WTC11 (cell line): ENCODE data around the gene BAIAP2L1. TPM values are rescaled to one million over a fixed set of nuclear protein-coding genes. Genes with fewer than 3 reads are reported as not detected.

ENCODE experiments used
- ATAC-seq: fragments of 200-7000 bp; cut with Tn5 transposase; 2 replicates; pipeline ENCODE4 v1.10.0; 2021; ENCODE audit warnings: mild to moderate bottlenecking, moderate library complexity
- CTCF ChIA-PET: fragments of 300-600 bp; sonication (Branson Sonifier 250); formaldehyde crosslinking; loops from one replicate; lab custom pipeline; 2021; ENCODE audit warnings: antibody characterized with exemption; lab: Charles Lee
- POLR2A ChIA-PET: fragments of 350-600 bp; sonication (Branson Sonifier 250); formaldehyde crosslinking; loops from one replicate; lab custom pipeline; 2021; ENCODE audit warnings: antibody characterized with exemption; lab: Charles Lee
- DNase-seq: peaks from one replicate; pipeline ENCODE4 v3.0.0; 2021; ENCODE audit warnings: low spot score
- H3K27ac Mint-ChIP-seq: 2 replicates; pipeline ENCODE4 v1.8.0; 2021; ENCODE audit warnings: mixed read lengths
- H3K27me3 Mint-ChIP-seq: 2 replicates; pipeline ENCODE4 v1.8.0; 2021; ENCODE audit warnings: low read depth, mild to moderate bottlenecking, moderate library complexity, mixed read lengths
- H3K36me3 Mint-ChIP-seq: 2 replicates; pipeline ENCODE4 v1.8.0; 2021; ENCODE audit warnings: mixed read lengths
- H3K4me1 Mint-ChIP-seq: 2 replicates; pipeline ENCODE4 v1.8.0; 2022; ENCODE audit warnings: mixed read lengths
- H3K4me3 Mint-ChIP-seq: 2 replicates; pipeline ENCODE4 v1.8.0; 2021; ENCODE audit warnings: mild to moderate bottlenecking, moderate library complexity, mixed read lengths
- H3K9me3 Mint-ChIP-seq: 2 replicates; pipeline ENCODE4 v1.8.0; 2021; ENCODE audit warnings: mixed read lengths
- CREB1 ChIP-seq: sonication (generic); formaldehyde crosslinking; IDR thresholded peaks from 2 replicates; pipeline ENCODE4 v1.8.0; 2023; ENCODE audit warnings: mild to moderate bottlenecking, missing genetic modification reagents
- EMX1 ChIP-seq: fragments of 250-450 bp; sonication (Bioruptor Pico); IDR thresholded peaks from 2 replicates; pipeline ENCODE4 v1.8.0; 2021; ENCODE audit warnings: mild to moderate bottlenecking
- ESRRA ChIP-seq: sonication (generic); formaldehyde crosslinking; IDR thresholded peaks from 2 replicates; pipeline ENCODE4 v1.8.1; 2022; ENCODE audit warnings: mild to moderate bottlenecking, missing genetic modification reagents, borderline replicate concordance
- GABPB1 ChIP-seq: sonication (generic); formaldehyde crosslinking; IDR thresholded peaks from 2 replicates; pipeline ENCODE4 v1.8.1; 2023; ENCODE audit warnings: mild to moderate bottlenecking, missing genetic modification reagents
- JAZF1 ChIP-seq: fragments of 250-450 bp; sonication (Bioruptor Pico); IDR thresholded peaks from 2 replicates; pipeline ENCODE4 v1.9.0; 2021; ENCODE audit warnings: moderate library complexity, mild to moderate bottlenecking, inconsistent platforms
- PRRX2 ChIP-seq: fragments of 250-450 bp; sonication (Bioruptor Pico); IDR thresholded peaks from 2 replicates; pipeline ENCODE4 v1.8.0; 2021; ENCODE audit warnings: mild to moderate bottlenecking
- SOX15 ChIP-seq: fragments of 250-450 bp; sonication (Bioruptor Pico); IDR thresholded peaks from 2 replicates; pipeline ENCODE4 v1.9.0; 2021; ENCODE audit warnings: mild to moderate bottlenecking
- ZBTB21 ChIP-seq: sonication (generic); formaldehyde crosslinking; IDR thresholded peaks from 2 replicates; pipeline ENCODE4 v1.8.1; 2023; ENCODE audit warnings: mild to moderate bottlenecking, missing genetic modification reagents, borderline replicate concordance
- ZNF121 ChIP-seq: sonication (generic); formaldehyde crosslinking; IDR thresholded peaks from 2 replicates; pipeline ENCODE4 v1.8.0; 2023; ENCODE audit warnings: missing genetic modification reagents
- ZNF317 ChIP-seq: sonication (generic); formaldehyde crosslinking; IDR thresholded peaks from 2 replicates; pipeline ENCODE4 v1.8.1; 2023; ENCODE audit warnings: low read depth, mild to moderate bottlenecking, moderate library complexity, missing genetic modification reagents, borderline replicate concordance
- total RNA-seq: library from RNA; stranded (reverse); gene quantifications from 3 replicates; pipeline ENCODE4 v1.2.3, GENCODE V29; 2021
- TF ChIP-seq, protein P1 (sequence below): sonication (generic); formaldehyde crosslinking; IDR thresholded peaks from 2 replicates; pipeline ENCODE4 v1.8.0; 2023; ENCODE audit warnings: missing genetic modification reagents, mild to moderate bottlenecking, borderline replicate concordance
- TF ChIP-seq, protein P2 (sequence below): fragments of 250-450 bp; sonication (Bioruptor Pico); IDR thresholded peaks from 2 replicates; pipeline ENCODE4 v1.9.0; 2021; ENCODE audit warnings: mild to moderate bottlenecking
- TF ChIP-seq, protein P3 (sequence below): sonication (generic); formaldehyde crosslinking; IDR thresholded peaks from 2 replicates; pipeline ENCODE4 v1.8.1; 2022; ENCODE audit warnings: missing genetic modification reagents, borderline replicate concordance
- TF ChIP-seq, protein P4 (sequence below): sonication (generic); formaldehyde crosslinking; IDR thresholded peaks from 2 replicates; pipeline ENCODE4 v1.8.0; 2022; ENCODE audit warnings: mild to moderate bottlenecking, missing genetic modification reagents
- TF ChIP-seq, protein P5 (sequence below): sonication (generic); formaldehyde crosslinking; IDR thresholded peaks from 2 replicates; pipeline ENCODE4 v1.8.1; 2022; ENCODE audit warnings: low read depth, missing genetic modification reagents, borderline replicate concordance
- TF ChIP-seq, protein P6 (sequence below): sonication (generic); formaldehyde crosslinking; conservative IDR thresholded peaks from 2 replicates; pipeline ENCODE4 v1.8.1; 2023; ENCODE audit warnings: mild to moderate bottlenecking, low read depth, missing genetic modification reagents, moderate library complexity

The BAIAP2L1 gene
- total RNA-seq, 1 experiment from 2014 or later: 37.5 TPM

DNA sequence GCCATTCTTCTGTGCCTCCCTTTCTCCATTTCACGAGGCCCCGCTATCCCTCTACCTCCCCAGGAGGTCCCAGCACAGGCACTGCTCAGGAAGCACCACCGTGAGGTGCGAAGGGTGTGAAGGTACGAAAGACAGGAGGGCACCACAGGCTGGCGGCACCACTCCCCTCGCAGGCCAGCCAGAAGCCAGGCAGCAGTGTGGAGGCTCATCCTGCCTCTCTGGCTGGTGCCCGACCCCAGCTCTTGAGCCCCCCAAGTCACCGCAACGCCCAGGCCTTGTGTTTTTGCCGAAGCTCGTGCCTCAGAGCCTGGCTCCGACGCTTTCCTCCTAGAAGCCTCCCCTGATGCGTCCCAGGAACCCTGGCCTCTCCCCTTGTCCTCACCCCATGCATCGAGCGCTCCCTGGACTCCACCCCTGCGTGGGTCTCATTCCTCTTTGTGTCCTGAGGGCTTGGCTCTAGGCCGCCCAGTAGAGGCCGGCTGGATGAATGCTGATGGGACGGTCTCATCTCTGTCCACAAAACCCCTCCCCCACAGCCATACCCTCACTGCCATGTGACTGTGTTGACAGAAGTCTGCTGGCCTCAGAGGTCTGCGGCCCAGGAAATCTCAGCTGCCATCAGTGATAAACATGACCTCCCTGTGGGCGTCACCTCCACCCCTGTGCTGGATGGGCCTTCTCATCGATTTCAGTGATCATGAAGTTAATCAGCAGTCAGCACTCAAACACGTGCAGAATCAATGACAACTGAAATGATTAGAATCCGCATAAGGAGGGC, 100.1 kb downstream of the BAIAP2L1 start:
- Mint-ChIP-seq H3K4me1 (peaks cover 14% of the 10 kb centered on the region), H3K4me3 (no peak overlapping the region), H3K27me3 (peaks cover 2% of the 10 kb centered on the region; the same call in 1 of the 2 replicates), H3K27ac (peak overlapping the region; percentile 78)
- no peak for ATAC-seq
- no peak for DNase-seq
- TF ChIP-seq GABPB1 (CRISPR knock-in tag): peak; percentile 49; the same call in 1 of the 2 replicates
- no peak for TF ChIP-seq ZBTB21 (CRISPR knock-in tag)
- TF ChIP-seq, all 79 proteins: peak for 1
- ChIA-PET POLR2A (interaction anchor here (1.5 kb wide), 1 partner anchor 100 kb away, joined by 3 read pairs; the partner anchor contains the start of gene BAIAP2L1), CTCF (interaction anchor here (1.4 to 2.3 kb wide), 2 partner anchors 13 to 100 kb away, joined by 3 to 8 read pairs; partner anchors contain the start of gene BAIAP2L1)
- H3K36me3 Mint-ChIP-seq: peaks cover 38% of the 10 kb centered on the region
- H3K9me3 Mint-ChIP-seq: no peaks in the 10 kb centered on the region

DNA sequence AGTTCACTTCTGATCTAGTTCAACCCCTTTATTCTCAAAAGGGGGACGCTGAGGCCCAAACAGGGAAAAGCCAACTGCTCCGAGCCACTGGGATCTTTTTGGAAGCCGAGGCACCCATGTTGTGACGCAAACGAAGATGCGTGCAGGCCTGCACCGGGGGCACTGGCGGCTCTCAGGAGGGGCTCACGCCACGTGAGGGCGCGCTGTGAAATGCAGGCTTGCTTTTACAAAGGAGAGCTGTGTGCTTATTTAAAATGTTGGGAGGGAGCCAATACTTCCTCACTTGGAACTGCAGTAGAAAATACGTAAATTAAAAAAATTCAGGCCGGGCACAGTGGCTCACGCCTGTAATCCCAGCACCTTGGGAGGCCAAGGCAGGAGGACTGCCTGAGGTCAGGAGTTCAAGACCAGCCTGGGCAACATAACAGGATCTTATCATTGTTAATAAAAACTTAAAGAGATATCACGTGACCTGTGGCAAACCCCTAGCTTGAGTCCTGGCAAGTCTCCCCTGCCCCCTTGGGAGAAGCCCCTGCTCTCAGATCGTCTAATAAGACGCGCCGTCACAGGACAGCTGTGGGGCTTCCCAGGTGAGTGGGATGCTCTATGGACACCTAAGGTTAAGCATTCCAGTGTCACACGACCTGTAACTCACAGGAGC, 103.1 kb downstream of the BAIAP2L1 start:
- POLR2A ChIA-PET: no interaction called here
- Mint-ChIP-seq H3K36me3 (peaks cover 29% of the 10 kb centered on the region), H3K4me1 (peaks cover 21% of the 10 kb centered on the region), H3K9me3 (no peaks in the 10 kb centered on the region), H3K27me3 (no peaks in the 10 kb centered on the region), H3K27ac (peak overlapping the region; percentile 74), H3K4me3 (no peak overlapping the region)
- ATAC-seq (no peak), DNase-seq (no peak)
- CTCF ChIA-PET: interaction anchor here (1.4 to 2.0 kb wide), 2 partner anchors 26 to 104 kb away, joined by 4 to 10 read pairs; partner anchors contain the start of gene BAIAP2L1
- TF ChIP-seq JAZF1 (CRISPR knock-in tag) (no peak), CREB1 (CRISPR knock-in tag) (no peak), EMX1 (CRISPR knock-in tag) (no peak), PRRX2 (CRISPR knock-in tag) (no peak), ESRRA (CRISPR knock-in tag) (no peak), ZNF317 (CRISPR knock-in tag) (no peak), ZNF121 (CRISPR knock-in tag) (no peak), SOX15 (no peak)
- TF ChIP-seq, protein P1, sequence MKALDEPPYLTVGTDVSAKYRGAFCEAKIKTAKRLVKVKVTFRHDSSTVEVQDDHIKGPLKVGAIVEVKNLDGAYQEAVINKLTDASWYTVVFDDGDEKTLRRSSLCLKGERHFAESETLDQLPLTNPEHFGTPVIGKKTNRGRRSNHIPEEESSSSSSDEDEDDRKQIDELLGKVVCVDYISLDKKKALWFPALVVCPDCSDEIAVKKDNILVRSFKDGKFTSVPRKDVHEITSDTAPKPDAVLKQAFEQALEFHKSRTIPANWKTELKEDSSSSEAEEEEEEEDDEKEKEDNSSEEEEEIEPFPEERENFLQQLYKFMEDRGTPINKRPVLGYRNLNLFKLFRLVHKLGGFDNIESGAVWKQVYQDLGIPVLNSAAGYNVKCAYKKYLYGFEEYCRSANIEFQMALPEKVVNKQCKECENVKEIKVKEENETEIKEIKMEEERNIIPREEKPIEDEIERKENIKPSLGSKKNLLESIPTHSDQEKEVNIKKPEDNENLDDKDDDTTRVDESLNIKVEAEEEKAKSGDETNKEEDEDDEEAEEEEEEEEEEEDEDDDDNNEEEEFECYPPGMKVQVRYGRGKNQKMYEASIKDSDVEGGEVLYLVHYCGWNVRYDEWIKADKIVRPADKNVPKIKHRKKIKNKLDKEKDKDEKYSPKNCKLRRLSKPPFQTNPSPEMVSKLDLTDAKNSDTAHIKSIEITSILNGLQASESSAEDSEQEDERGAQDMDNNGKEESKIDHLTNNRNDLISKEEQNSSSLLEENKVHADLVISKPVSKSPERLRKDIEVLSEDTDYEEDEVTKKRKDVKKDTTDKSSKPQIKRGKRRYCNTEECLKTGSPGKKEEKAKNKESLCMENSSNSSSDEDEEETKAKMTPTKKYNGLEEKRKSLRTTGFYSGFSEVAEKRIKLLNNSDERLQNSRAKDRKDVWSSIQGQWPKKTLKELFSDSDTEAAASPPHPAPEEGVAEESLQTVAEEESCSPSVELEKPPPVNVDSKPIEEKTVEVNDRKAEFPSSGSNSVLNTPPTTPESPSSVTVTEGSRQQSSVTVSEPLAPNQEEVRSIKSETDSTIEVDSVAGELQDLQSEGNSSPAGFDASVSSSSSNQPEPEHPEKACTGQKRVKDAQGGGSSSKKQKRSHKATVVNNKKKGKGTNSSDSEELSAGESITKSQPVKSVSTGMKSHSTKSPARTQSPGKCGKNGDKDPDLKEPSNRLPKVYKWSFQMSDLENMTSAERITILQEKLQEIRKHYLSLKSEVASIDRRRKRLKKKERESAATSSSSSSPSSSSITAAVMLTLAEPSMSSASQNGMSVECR (CRISPR knock-in tag): no peak
- TF ChIP-seq, protein P2, sequence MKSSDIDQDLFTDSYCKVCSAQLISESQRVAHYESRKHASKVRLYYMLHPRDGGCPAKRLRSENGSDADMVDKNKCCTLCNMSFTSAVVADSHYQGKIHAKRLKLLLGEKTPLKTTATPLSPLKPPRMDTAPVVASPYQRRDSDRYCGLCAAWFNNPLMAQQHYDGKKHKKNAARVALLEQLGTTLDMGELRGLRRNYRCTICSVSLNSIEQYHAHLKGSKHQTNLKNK (CRISPR knock-in tag): no peak
- TF ChIP-seq, protein P3, sequence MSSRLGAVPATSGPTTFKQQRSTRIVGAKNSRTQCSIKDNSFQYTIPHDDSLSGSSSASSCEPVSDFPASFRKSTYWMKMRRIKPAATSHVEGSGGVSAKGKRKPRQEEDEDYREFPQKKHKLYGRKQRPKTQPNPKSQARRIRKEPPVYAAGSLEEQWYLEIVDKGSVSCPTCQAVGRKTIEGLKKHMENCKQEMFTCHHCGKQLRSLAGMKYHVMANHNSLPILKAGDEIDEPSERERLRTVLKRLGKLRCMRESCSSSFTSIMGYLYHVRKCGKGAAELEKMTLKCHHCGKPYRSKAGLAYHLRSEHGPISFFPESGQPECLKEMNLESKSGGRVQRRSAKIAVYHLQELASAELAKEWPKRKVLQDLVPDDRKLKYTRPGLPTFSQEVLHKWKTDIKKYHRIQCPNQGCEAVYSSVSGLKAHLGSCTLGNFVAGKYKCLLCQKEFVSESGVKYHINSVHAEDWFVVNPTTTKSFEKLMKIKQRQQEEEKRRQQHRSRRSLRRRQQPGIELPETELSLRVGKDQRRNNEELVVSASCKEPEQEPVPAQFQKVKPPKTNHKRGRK: no peak
- TF ChIP-seq, protein P4, sequence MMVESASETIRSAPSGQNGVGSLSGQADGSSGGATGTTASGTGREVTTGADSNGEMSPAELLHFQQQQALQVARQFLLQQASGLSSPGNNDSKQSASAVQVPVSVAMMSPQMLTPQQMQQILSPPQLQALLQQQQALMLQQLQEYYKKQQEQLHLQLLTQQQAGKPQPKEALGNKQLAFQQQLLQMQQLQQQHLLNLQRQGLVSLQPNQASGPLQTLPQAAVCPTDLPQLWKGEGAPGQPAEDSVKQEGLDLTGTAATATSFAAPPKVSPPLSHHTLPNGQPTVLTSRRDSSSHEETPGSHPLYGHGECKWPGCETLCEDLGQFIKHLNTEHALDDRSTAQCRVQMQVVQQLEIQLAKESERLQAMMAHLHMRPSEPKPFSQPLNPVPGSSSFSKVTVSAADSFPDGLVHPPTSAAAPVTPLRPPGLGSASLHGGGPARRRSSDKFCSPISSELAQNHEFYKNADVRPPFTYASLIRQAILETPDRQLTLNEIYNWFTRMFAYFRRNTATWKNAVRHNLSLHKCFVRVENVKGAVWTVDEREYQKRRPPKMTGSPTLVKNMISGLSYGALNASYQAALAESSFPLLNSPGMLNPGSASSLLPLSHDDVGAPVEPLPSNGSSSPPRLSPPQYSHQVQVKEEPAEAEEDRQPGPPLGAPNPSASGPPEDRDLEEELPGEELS (CRISPR knock-in tag): no peak
- TF ChIP-seq, protein P5, sequence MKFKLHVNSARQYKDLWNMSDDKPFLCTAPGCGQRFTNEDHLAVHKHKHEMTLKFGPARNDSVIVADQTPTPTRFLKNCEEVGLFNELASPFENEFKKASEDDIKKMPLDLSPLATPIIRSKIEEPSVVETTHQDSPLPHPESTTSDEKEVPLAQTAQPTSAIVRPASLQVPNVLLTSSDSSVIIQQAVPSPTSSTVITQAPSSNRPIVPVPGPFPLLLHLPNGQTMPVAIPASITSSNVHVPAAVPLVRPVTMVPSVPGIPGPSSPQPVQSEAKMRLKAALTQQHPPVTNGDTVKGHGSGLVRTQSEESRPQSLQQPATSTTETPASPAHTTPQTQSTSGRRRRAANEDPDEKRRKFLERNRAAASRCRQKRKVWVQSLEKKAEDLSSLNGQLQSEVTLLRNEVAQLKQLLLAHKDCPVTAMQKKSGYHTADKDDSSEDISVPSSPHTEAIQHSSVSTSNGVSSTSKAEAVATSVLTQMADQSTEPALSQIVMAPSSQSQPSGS: no peak
- TF ChIP-seq, protein P6, sequence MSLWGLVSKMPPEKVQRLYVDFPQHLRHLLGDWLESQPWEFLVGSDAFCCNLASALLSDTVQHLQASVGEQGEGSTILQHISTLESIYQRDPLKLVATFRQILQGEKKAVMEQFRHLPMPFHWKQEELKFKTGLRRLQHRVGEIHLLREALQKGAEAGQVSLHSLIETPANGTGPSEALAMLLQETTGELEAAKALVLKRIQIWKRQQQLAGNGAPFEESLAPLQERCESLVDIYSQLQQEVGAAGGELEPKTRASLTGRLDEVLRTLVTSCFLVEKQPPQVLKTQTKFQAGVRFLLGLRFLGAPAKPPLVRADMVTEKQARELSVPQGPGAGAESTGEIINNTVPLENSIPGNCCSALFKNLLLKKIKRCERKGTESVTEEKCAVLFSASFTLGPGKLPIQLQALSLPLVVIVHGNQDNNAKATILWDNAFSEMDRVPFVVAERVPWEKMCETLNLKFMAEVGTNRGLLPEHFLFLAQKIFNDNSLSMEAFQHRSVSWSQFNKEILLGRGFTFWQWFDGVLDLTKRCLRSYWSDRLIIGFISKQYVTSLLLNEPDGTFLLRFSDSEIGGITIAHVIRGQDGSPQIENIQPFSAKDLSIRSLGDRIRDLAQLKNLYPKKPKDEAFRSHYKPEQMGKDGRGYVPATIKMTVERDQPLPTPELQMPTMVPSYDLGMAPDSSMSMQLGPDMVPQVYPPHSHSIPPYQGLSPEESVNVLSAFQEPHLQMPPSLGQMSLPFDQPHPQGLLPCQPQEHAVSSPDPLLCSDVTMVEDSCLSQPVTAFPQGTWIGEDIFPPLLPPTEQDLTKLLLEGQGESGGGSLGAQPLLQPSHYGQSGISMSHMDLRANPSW (CRISPR knock-in tag): no peak
